PC-3 (cell line): Measurements from ENCODE around the gene RNF217. TPM values are rescaled to one million over a fixed set of nuclear protein-coding genes. Genes with fewer than 3 reads are reported as not detected.

Source experiments
- ATAC-seq: fragments of 200-7000 bp; cut with Tn5 transposase; 2 replicates; pipeline ENCODE4 v1.9.1; 2020; ENCODE audit warnings: mild to moderate bottlenecking, moderate library complexity
- BruUV-seq: library from RNA; stranded (reverse); fragments of 400-500 nt; replicated peaks from 2 replicates; lab custom pipeline; 2021; lab: Mats Ljungman, UMichigan
- CTCF ChIA-PET: fragments of 300-600 bp; sonication (Branson Sonifier 250); formaldehyde crosslinking; loops from one replicate; lab custom pipeline; 2022; ENCODE audit warnings: antibody characterized with exemption; lab: Charles Lee
- POLR2A ChIA-PET: fragments of 300-600 bp; sonication (Branson Sonifier 250); formaldehyde crosslinking; loops from one replicate; lab custom pipeline; 2022; ENCODE audit warnings: antibody characterized with exemption; ENCODE audit not compliant: unreplicated experiment; lab: Charles Lee
- DNase-seq: peaks from one replicate; pipeline ENCODE4 v3.0.0-alpha.2; 2015
- H2AFZ ChIP-seq: fragments of 300-600 bp; sonication (generic); 2 replicates; pipeline ENCODE4 v1.6.0; 2016; ENCODE audit warnings: antibody characterized with exemption, low read length
- H3F3A ChIP-seq: fragments of 300-600 bp; sonication (generic); one replicate; pipeline ENCODE4 v1.6.0; 2017; ENCODE audit warnings: antibody characterized with exemption, low read length, control low read depth, mild to moderate bottlenecking; ENCODE audit not compliant: unreplicated experiment
- H3K27ac ChIP-seq: fragments of 300-600 bp; sonication (generic); 2 replicates; pipeline ENCODE4 v1.5.1; 2016; ENCODE audit warnings: mild to moderate bottlenecking, low read length
- H3K27me3 ChIP-seq: fragments of 300-600 bp; sonication (generic); 2 replicates; pipeline ENCODE4 v1.6.1; 2016; ENCODE audit warnings: low read length, mixed read lengths
- H3K36me3 ChIP-seq: fragments of 300-600 bp; sonication (generic); 2 replicates; pipeline ENCODE4 v1.6.1; 2016; ENCODE audit warnings: low read depth, mixed run types, low read length, mixed read lengths
- H3K4me1 ChIP-seq: fragments of 300-600 bp; sonication (generic); 2 replicates; pipeline ENCODE4 v1.5.1; 2016; ENCODE audit warnings: low read length; ENCODE audit not compliant: insufficient read depth
- H3K4me2 ChIP-seq: fragments of 300-600 bp; sonication (generic); 2 replicates; pipeline ENCODE4 v1.6.0; 2016; ENCODE audit warnings: low read length
- H3K4me3 ChIP-seq: fragments of 300-600 bp; sonication (generic); 2 replicates; pipeline ENCODE4 v1.5.1; 2016; ENCODE audit warnings: mild to moderate bottlenecking, low read length, mixed read lengths
- H3K79me2 ChIP-seq: fragments of 300-600 bp; sonication (generic); 2 replicates; pipeline ENCODE4 v1.6.1; 2017; ENCODE audit warnings: low read length, mixed read lengths
- H3K9ac ChIP-seq: fragments of 300-600 bp; sonication (generic); 2 replicates; pipeline ENCODE4 v1.6.0; 2016; ENCODE audit warnings: mild to moderate bottlenecking, low read length
- H3K9me2 ChIP-seq: fragments of 300-600 bp; sonication (generic); replicated peaks from 2 replicates; pipeline ENCODE4 v1.6.1; 2016; ENCODE audit warnings: mixed run types, low read length, mixed read lengths
- H3K9me3 ChIP-seq: fragments of 300-600 bp; sonication (generic); 2 replicates; pipeline ENCODE4 v1.6.1; 2016; ENCODE audit warnings: low read length, mixed read lengths
- H4K20me1 ChIP-seq: fragments of 300-600 bp; sonication (generic); 2 replicates; pipeline ENCODE4 v1.6.1; 2016; ENCODE audit warnings: low read length, mixed read lengths
- EZH2 ChIP-seq: fragments of 300-600 bp; sonication (generic); IDR thresholded peaks from one replicate; pipeline ENCODE4 v1.6.1; 2017; ENCODE audit warnings: antibody characterized with exemption, mild to moderate bottlenecking, low read length; ENCODE audit not compliant: unreplicated experiment
- EZH2phosphoT487 ChIP-seq: fragments of 300-600 bp; sonication (generic); IDR thresholded peaks from 2 replicates; pipeline ENCODE4 v1.6.1; 2018; ENCODE audit warnings: mild to moderate bottlenecking, antibody characterized with exemption, low read length, borderline replicate concordance
- intact Hi-C: fragments of 100-400 bp; cut with micrococcal nuclease; formaldehyde crosslinking; loops from 2 replicates; pipeline ENCODE4 v1.9.0; 2023
- total RNA-seq: library from RNA; depleted of rRNA; stranded (reverse); fragments of >200 nt; gene quantifications from 2 replicates; pipeline ENCODE4 v1.2.3, GENCODE V29; 2014
- TF ChIP-seq, protein P1 (sequence below): fragments of 300-600 bp; sonication (generic); conservative IDR thresholded peaks from 2 replicates; pipeline ENCODE4 v1.5.1; 2017; ENCODE audit warnings: antibody characterized with exemption, low read depth, mild to moderate bottlenecking, low read length

Gene RNF217
- total RNA-seq, 1 experiment from 2014 or later = 7.7 TPM

- CTCF ChIA-PET = no interaction called here
These were observed 17.0 kb downstream of the RNF217 start for GRCh38 chr6:124979294-124979678.

DNA sequence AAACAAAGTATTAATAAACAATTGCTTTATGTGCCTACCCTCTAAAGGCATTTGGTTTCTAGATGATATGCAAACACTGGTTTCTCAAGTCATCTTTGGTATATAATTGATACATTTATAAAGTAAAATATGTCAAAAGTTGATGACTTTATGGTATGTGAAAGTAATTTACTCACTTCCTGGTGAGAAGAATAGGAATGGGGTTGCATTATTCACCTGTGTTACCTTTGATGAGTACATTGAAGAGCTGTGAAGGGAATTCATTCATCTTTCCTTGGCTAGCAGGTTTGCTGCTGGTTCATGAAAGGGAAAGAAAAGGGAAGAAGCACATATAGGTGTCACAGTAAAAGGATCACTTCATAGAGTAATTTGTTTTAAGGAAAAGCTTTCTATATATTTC is 20.4 kb downstream of the RNF217 start:
- no TSS peak for BruUV-seq
- Histone ChIP-seq H4K20me1 (no peaks in the 10 kb centered on the region), H3K4me3 (no peak overlapping the region), H3F3A (no peaks in the 10 kb centered on the region), H3K27me3 (no peaks in the 10 kb centered on the region), H3K4me1 (peaks cover 29% of the 10 kb centered on the region), H3K9me3 (peaks cover 3% of the 10 kb centered on the region; the same call in 1 of the 2 replicates), H3K4me2 (no peak overlapping the region), H3K79me2 (peaks cover 15% of the 10 kb centered on the region; the same call in 1 of the 2 replicates), H3K9me2 (no peaks in the 10 kb centered on the region), H3K27ac (no peak overlapping the region), H3K9ac (no peak overlapping the region), H3K36me3 (peaks cover 12% of the 10 kb centered on the region), H2AFZ (no peak overlapping the region)
- TF ChIP-seq EZH2 = no peak
- TF ChIP-seq, protein P1, sequence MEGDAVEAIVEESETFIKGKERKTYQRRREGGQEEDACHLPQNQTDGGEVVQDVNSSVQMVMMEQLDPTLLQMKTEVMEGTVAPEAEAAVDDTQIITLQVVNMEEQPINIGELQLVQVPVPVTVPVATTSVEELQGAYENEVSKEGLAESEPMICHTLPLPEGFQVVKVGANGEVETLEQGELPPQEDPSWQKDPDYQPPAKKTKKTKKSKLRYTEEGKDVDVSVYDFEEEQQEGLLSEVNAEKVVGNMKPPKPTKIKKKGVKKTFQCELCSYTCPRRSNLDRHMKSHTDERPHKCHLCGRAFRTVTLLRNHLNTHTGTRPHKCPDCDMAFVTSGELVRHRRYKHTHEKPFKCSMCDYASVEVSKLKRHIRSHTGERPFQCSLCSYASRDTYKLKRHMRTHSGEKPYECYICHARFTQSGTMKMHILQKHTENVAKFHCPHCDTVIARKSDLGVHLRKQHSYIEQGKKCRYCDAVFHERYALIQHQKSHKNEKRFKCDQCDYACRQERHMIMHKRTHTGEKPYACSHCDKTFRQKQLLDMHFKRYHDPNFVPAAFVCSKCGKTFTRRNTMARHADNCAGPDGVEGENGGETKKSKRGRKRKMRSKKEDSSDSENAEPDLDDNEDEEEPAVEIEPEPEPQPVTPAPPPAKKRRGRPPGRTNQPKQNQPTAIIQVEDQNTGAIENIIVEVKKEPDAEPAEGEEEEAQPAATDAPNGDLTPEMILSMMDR = no peak
- intact Hi-C loops = no loop called here
- ChIA-PET POLR2A (no interaction called here), CTCF (no interaction called here)
- ATAC-seq (no peak), DNase-seq (peak; percentile 7)

More at GRCh38 chr6:124979294-124979678, 17.0 kb downstream of the RNF217 start:
- H3K4me2 ChIP-seq = no peak overlapping the region
- ATAC-seq (no peak), DNase-seq (no peak)
- BruUV-seq = no TSS peak
- H3K4me3 ChIP-seq = no peak overlapping the region
- H3K9me3 ChIP-seq = peaks cover 3% of the 10 kb centered on the region; the same call in 1 of the 2 replicates
- H3F3A ChIP-seq = no peaks in the 10 kb centered on the region
- POLR2A ChIA-PET = no interaction called here
- intact Hi-C loops = no loop called here
- no peak overlapping the region for H2AFZ ChIP-seq
- TF ChIP-seq EZH2phosphoT487 (no peak), EZH2 (no peak)
- TF ChIP-seq, protein P1 = no peak
- no peaks in the 10 kb centered on the region for H4K20me1 ChIP-seq
- H3K36me3 ChIP-seq = peaks cover 12% of the 10 kb centered on the region
- H3K9me2 ChIP-seq = no peaks in the 10 kb centered on the region
- H3K27me3 ChIP-seq = no peaks in the 10 kb centered on the region
- H3K79me2 ChIP-seq = 0 out of 2 replicates have a peak, but pooled peaks cover 8% of the 10 kb centered on the region
- H3K27ac ChIP-seq = no peak overlapping the region
- H3K4me1 ChIP-seq = peaks cover 32% of the 10 kb centered on the region
- no peak overlapping the region for H3K9ac ChIP-seq

DNA sequence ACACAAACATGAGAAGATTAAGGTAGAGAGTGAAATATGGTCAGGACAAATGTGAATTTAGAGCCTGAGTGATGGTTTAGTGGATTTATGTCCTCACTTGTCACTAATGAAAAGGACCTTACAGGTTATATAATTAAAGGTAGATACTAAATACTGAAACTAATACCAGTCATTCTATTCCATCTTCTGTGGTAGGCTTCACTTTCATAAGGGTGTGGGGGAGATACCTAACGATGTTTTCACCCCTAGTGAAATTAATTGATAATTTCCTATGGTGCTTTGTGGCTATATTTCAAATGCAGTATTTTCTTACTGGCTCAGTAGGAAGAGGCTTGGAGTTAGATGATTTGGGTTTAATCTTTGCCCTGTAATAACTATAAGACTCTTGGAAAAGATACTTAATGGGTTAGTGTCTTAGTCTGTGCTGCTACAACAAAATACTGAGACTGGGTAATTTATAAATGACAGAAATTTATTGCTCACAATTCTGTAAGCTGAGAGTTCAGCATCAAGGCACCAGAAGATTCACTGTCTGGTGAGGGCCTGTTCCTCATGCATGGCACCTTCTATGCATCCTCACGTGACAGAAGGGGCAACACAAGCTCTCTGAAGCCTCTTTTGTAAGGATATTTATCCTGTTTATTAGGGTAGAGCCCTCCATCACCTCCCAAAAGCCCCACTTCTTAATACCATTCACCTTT is 21.3 kb downstream of the RNF217 start:
- Histone ChIP-seq H3K9ac (no peak overlapping the region), H3K79me2 (peaks cover 15% of the 10 kb centered on the region; the same call in 1 of the 2 replicates), H3K4me3 (no peak overlapping the region), H3K4me1 (peaks cover 29% of the 10 kb centered on the region), H3F3A (no peaks in the 10 kb centered on the region), H3K9me3 (peaks cover 2% of the 10 kb centered on the region; the same call in 1 of the 2 replicates), H3K27me3 (no peaks in the 10 kb centered on the region), H4K20me1 (no peaks in the 10 kb centered on the region), H3K36me3 (peaks cover 6% of the 10 kb centered on the region), H3K27ac (peak overlapping the region; percentile 79), H3K9me2 (no peaks in the 10 kb centered on the region), H2AFZ (no peak overlapping the region), H3K4me2 (no peak overlapping the region)
- ATAC-seq = no peak
- TF ChIP-seq, protein P1 = no peak
- TF ChIP-seq EZH2 (no peak), EZH2phosphoT487 (no peak)
- ChIA-PET CTCF (no interaction called here), POLR2A (no interaction called here)
- DNase-seq = no peak
- BruUV-seq = no TSS peak
- intact Hi-C loops = no loop called here
